Fibroblast of skin of back (primary cell): Measurements from ENCODE around the gene MTUS2.
A peak's percentile ranks its signal among the peaks of the same experiment; 100 is the strongest.

ENCODE experiments used
- DNase-seq: peaks from one replicate; pipeline ENCODE4 v3.0.0-alpha.2; 2013

Gene MTUS2

DNA sequence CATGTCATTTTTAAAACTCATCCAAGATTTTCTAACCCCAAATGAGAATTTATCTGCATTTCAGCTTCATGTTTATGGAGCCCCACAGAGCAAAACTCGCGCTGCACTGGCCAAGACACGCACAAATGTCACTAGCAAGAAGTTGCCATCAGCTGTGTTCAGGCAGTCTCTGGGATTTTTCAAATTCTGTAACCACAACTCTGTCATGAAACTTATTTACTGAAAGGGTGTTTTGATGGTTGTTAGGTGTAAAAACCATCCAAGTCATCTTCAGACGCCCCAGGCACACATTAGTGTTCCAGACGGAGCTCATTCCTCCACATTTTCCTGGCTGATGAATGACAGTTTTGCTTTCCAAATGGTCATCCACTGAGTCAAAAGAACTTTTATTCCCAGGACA lies 712.0 kb downstream of the MTUS2 start:
- peak; percentile 38 for DNase-seq

DNA sequence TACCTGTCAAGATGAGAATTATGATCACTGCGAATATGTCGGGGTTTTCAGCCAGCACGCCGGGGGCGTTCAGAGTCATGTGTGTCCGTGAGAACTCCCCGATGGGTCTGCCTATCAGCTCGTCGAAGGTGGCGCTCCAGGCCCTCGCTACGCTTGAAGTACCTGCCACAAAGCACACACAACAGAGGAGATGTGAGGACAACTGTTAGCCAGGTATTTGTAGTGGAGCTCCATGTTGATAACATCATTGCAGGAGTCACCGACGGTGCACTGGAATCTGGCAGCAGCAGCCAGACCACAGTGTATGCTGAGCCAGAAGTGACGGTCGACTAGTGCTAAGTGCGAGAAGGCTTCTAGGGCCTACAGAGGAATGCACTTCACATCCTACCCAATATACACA lies 712.7 kb downstream of the MTUS2 start:
- DNase-seq = no peak

DNA sequence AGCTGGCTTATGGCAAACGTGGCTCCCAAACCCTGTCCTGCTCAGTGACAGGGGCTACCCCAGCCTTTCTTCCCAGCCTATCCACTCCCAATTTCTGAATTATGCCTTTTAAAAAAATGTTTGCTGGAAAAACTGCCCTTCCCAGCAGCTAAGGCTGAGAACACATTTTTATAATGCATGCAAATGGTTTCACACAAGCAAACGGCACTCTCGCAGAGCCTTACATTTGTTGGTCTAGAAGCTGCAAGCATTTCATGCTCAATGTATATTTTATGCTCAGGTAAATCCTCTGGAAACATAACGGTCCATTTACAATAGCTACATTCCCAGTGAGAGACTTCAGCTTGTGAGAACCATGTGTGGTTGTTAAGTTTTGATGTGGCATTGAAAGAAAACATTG lies 713.9 kb downstream of the MTUS2 start:
- DNase-seq = no peak

DNA sequence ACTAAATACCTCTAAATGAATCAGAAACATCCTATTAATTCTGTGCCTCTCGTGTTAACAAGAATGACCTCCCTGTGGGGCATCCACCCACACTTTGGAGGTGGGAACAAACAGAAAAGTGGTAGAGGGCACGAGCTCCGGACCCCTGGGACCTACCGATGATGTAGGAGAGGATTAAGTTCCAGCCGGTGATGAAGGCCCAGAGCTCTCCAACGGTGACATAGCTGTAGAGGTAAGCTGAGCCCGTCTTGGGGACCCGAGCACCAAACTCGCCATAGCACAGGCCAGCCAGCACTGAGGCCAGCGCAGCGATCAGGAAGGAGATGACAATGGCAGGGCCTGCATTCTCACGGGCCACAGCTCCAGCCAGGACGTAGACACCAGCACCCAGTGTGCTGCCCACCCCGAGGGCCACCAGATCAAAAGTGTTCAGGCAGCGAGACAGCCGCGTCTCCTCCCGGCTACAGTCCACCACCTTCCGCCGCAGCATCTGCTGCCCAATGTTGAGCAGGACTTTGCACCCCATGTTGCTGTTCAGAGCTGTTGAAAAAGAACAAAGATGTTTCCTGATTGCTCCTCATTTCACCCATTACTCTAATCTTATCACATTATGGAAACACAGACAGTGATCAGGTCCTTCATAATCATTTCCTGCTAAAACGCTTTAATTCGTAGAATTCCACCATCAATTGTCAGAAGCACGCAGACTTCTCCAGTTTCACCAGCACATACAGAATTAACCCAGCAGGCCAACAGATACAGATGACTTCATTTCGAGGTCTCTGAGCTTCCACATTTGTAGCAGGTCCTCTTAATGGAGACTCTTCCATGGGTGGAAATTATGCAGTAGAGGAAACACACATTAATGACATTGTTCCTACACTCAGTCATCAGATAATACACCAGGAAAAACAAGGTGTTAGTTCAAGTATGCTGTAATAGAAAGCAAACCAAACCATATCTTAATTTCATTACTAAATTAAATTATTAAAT lies 715.8 kb downstream of the MTUS2 start:
- DNase-seq = no peak

DNA sequence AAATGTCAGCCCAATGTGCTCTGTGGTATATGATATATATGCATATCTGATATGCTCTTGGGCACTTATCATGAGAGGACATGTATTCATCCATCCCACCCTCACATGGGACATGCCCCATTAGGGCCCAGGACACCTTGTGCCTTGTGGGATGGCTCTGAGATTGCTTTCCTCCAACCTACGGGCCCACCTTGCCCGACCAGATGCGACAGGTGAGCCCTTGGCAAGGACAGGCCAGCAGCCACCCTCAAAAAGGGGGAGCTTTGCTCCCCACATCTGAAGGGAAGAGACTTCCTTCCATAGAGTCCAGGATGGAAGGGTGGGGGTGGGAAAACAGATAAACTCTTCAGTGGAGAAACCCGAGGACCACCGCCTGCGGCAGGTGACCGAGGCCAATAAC lies 716.7 kb downstream of the MTUS2 start:
- DNase-seq = no peak

DNA sequence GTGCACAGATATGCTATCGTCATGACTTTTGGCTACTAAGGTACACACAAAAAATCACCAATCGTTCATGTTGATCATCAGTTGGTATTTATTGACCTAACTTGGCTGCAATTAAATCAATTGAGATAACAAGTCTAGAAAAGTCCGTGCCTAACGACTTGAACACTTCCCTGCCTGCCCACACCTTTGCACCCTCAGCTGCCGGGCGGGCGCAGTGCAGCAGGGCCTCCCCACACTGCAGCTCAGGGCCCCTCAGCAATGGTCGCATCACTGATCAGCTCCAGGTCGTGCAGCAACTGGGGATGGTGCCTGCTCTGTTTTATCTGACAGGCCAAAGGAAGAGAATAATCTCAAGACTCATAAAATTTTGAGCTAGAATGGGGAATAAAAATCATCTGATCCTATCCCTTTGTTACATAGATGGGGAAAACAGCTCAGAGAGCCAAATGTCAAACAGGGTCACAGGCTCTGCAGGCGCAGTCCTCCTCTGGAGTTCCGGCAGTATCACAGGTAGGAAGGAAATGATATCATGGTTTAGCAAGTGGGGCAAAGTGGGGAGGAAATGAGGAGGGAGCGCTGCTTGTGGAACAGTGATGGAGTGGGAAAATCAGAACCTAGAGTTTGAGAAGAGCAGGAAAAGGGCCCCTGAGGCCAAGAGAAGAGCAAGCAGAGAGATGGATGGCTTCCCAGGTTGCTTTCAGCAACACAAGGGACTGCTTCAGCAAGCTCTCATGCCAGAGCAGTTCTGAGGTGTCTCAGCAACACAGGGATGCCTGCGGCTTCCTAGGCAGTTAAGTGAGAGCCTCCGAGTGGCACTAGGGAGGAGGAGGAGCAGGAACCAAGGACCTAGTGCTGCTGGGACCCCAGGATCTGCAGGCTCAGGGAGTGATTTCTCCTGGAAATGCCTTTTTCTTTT lies 717.9 kb downstream of the MTUS2 start:
- DNase-seq = no peak

DNA sequence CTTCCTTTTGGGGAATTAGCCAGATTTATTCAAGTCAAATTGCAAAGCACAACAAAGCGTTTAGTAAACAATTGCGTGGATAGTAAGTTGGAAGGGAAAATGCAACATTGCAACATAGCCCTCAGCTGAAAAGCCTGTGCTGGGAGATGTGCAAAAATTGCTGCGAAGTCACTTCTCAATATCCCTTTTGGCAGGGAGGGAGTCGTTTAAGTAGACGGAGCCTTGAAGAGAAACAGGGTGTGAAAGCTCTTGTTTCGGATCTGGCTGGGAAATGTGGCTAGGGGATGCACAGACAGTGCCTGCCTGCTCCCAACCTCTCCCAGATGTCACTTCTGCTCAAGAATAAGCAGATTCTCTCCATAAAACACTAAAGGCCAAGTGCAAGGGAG lies 718.5 kb downstream of the MTUS2 start:
- DNase-seq = no peak

DNA sequence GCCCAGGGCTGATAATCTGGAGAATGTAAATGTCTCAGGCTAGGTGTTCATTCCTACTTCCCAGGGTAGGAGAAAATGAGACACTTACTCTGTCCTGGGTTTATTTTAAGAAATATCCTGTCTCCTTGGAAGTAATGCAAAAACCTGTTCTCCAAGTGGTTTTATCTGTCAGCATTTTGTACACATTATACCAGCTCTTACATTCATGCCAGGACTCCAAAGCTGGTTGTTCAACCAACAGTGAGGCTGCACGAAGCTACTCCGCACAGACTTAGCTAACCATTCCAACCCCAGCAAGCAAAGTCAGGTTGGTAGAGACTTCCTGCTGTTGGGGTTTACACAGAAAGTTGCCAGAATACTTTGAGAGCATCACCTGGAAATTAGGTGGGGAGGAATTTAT lies 719.7 kb downstream of the MTUS2 start:
- DNase-seq = no peak

DNA sequence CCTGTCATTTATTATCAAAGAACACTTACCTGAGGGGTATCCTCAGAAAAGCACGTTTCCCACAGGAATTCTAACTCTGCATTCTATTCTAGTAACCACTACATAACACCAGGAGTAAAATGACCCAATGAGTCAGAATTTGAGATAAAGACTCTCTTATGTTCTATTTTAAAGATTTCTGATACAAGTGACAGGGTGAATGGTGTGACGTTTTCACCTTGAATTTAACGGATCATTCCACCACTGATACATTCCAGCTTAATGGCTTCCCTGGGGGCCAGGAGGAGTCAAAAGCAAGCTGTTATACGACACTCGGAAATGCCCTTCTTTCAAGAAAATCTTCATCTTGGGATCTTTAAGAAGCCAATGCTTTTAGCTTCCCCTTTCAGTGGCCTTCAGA lies 720.2 kb downstream of the MTUS2 start:
- DNase-seq = no peak

DNA sequence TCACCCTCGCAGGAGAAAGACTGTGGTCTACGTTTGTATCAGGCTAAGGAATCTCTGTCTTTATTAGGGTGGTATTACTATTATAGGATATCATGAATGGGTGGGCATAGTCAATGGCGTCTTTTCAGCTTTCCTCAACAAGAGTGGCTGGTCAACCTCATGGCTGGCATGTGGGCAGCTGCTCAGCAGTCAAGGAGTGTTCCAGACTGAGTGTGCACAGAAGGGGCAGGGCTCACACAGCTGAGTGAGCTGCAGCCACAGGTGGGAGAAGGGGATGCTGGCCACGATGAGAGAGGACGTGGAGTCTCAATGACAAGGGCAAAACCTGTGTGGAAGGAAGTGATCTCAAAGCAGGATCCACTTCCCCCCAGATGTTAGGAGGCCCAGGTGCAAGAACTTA lies 720.7 kb downstream of the MTUS2 start:
- no peak for DNase-seq

DNA sequence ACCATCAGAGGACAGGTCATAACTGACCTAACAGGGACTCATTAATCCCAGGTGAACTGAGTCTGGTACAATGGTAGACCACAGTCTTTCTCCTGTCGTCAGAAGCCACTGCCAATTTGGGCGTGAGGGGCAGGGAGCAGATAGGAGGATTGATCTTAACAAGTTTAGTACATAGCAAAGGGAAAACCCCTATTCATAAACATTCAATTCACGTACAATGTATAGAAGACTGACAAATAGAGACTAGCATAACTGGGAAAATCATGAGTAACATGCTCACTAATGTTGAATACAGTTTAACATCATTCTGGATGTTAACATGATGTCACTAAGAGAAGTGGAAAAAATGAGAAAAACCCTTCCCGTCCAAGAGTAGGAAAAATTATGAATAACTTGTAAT lies 721.3 kb downstream of the MTUS2 start:
- DNase-seq = no peak

DNA sequence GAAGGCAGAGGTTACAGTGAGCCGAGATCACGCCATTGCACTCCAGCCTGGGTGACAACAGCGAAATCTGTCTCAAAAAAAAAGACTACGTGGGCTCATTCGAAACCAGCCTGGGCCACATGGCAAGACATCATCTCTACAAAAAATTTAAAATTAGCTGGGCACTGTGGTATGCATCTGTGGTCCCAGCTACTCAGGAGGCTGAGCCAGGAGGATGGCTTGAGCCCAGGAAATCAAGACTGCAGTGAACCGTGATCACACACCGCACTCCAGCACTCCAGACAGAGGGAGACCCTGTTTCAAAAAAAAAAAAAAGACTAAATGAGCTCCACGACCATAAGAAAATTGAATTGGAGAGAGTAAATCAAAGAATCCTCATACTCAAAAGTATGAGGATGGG lies 722.2 kb downstream of the MTUS2 start:
- DNase-seq = no peak

DNA sequence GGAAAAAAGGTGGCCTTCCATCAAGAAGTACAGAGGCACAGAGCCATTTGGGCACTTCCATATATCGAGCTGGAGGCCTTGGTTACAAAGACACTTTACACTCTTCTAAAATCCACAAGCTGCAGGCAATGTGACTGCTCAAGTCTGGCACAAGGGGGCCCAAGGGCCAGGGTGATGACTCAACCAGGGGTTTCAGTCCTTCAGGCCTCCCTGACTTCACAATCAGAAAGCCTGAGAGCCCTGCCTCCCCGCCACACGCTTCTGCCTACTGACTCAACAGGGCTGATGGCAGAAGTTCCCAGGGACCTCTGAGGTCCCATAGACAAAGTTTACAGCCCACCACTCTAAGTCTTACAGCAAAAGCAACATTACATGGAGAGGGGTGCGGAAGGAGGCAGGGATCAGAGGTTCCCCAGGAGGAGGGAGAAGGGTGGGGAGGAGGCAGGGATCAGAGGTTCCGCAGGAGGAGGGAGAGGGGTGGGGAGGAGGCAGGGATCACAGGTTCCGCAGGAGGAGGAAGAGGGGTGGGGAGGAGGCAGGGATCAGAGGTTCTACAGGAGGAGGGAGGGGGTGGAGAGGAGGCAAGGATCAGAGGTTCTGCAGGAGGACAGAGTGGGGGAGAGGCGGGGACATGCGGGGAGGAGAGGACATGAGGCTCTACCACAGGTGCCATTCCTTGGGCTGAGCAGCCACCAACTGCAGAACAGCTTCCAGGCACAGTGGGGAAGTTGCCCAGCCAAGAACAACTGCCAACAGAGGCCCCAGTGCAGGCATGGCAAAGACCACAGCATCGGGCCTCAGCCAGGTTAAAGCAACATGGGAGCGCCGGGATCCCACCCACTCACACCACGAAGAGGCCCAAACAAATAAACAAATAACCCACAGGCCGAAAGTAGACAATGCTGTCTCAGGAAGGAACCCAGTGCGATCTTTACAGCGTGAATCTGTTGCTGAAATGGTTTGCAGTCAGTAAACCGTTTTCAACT lies 723.4 kb downstream of the MTUS2 start:
- peak; percentile 77 for DNase-seq

DNA sequence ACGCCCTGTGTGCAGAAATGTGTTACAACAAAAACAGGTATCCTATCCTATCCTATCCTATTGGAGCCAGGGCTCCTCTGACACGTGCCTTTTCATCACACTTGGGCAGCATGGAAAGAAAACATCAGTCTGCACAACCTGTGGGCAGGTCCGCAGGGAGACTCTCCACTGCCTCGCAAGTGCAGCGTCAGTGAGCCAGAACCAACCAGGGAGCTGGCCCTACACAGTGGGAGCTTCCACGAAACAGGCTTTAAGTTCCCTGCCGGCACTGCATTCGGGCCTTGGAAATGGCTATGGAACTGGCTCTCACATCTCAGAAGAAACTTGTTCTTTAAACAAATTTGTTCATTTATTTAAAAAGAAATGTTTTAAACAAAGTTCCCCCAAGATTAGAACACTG lies 725.8 kb downstream of the MTUS2 start:
- no peak for DNase-seq

DNA sequence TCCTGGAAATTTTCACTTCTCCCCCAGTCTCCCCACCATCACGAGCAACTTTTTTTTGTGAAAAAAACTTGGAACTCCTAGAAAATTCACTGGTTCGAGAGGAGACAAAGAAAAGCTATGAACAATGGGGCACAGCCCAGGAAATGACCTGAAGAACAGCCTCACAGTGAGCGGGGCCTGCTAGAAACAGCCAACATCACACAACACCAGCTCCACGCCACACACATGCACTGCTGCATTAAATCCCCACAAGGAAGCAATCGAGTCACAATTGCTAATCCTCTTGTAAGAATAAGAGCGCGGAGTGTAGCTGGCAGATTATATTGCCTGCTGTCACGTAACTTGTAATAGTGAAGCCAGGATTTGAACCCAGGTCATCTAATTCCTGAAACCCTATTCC lies 726.5 kb downstream of the MTUS2 start:
- no peak for DNase-seq

DNA sequence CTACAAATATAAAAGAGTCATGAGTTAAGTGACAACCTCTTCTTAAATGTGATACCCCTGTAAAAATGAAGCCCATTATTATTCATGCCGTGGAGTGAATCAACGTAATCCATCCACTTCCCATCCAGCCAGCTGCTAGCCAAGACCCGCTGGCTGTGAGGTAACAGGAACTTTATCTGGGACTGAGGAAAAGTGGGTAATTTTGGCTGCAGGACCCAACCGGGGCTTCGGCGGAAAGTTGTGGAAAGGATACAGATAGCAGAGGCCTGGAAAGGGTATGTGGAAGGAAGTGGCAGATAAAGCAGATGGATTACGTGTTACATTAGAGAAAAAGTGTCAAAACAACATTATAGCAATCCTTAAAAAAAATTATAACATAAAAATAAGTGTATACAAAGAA lies 727.0 kb downstream of the MTUS2 start:
- DNase-seq = no peak

DNA sequence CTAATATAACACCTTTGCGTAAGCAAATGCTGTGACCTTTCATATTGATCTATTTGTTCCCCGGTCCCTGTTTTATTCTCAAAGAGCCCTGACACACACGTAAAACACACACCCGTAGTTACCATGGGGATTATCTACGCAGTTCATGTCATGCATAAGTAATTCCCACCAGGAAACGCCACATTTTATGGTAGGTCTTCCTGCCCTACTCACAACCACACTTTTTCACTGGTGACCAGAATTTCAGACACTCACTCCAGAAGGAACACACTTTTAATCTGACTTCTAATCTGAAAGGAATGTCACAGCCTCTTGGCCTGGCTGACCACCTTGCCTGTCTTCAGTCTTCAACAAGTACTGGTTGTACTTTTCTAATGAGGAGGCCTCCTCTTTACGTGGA lies 728.6 kb downstream of the MTUS2 start:
- DNase-seq = peak; percentile 57

DNA sequence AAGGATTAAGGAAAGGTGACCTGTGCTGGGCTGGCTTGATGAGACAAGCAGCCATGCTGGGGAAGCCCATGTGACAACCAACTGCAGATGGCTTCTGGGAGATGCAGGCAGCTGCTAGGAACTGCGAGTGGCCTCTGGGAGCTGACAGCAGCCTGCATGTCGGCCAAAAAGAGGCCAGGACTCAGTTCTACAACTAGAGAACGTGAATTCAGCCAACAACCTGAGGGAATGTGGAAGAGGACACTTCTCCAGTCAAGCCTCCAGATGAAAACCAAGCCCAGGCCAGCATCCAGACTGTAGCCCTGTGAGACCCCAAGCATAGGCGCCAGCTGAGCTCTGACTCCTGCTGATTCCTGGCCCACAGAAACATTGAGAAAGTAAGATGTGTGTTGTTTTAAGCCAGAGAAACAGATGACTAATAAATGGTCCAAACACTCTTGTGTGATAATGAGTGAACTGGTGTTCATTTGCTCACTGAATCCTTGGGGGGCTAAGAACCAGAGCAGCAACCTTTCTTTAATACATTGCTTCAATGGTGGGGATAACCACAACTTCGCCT lies 730.4 kb downstream of the MTUS2 start:
- peak; percentile 30 for DNase-seq

DNA sequence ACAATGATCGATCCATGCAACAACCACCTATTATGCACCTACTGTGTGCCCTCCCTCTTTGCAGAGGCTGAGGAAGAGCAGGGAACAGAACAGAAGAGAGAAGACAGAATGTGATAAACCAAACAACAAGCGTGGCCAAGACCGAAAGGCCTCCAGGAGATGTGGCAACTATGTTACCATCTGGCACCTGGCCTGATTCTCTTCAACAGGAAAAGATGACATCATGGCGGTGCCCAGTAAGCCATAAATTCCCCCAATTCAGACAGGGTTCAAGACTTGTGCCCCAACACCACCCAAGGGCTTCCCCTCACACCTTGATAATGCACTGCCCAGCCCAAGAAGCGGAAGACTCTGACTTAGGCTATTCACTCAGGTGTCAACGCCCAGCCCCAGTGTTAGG lies 731.1 kb downstream of the MTUS2 start:
- no peak for DNase-seq
